Astrocyte (in vitro differentiated cells and primary cell): ENCODE measurements around the gene PNMT.

ENCODE experiments used
- EZH2 ChIP-seq: IDR thresholded peaks from 2 replicates; pipeline ENCODE4 v1.6.1; 2012; ENCODE audit warnings: mild to moderate bottlenecking, low read length, inconsistent platforms; ENCODE audit not compliant: insufficient read depth
- TF ChIP-seq, protein P1 (sequence below): IDR thresholded peaks from 2 replicates; pipeline ENCODE4 v1.5.1; 2011; ENCODE audit warnings: low read depth, mild to moderate bottlenecking, inconsistent platforms, low read length, moderate library complexity; ENCODE audit not compliant: insufficient read depth

DNA sequence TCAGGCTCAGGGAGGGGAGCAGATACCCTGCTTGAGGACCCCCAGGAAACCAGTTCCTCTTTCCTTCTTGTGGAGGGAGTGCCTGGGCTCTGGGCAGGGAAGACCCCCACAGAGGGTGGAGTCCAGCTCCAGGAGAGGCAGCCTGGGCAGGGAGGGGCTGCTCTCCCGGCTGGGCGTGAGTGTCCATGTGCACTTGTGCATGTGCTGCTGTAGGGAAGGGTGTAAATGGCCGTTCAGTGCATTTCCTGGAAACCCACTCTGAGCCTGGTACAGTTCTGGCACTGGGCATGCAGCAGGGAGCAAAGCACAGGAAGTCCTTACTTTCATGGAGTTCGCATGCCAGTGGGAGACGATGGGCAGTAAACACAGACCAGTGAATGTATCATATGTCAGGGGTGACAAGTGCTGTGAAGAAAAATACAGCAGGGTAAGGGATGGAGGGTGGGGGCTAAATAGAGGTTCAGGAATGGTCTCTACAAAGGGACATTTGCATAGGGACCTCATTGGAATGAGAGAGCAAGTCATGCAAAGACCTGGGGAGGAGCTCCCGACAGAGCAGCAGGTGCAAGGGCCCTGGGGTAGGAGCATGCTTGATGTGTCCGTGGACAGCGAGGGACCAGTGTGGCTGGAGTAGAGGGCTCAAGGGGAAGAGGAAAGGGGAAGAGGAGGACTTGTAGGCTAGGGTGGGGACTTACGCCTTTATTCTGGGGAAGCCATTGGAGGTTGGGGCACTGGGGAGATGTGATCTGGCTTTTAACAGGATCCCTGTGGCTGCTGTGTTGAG, 25.8 kb upstream of the PNMT start:
- TF ChIP-seq, protein P1, sequence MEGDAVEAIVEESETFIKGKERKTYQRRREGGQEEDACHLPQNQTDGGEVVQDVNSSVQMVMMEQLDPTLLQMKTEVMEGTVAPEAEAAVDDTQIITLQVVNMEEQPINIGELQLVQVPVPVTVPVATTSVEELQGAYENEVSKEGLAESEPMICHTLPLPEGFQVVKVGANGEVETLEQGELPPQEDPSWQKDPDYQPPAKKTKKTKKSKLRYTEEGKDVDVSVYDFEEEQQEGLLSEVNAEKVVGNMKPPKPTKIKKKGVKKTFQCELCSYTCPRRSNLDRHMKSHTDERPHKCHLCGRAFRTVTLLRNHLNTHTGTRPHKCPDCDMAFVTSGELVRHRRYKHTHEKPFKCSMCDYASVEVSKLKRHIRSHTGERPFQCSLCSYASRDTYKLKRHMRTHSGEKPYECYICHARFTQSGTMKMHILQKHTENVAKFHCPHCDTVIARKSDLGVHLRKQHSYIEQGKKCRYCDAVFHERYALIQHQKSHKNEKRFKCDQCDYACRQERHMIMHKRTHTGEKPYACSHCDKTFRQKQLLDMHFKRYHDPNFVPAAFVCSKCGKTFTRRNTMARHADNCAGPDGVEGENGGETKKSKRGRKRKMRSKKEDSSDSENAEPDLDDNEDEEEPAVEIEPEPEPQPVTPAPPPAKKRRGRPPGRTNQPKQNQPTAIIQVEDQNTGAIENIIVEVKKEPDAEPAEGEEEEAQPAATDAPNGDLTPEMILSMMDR: no peak
- no peak for TF ChIP-seq EZH2
